ENCODE measurements around the gene FNDC3B.

The FNDC3B gene

GRCh38 chr3:172286548-172287148, 247.3 kb downstream of the FNDC3B start:
- DNase-seq (ENCODE audit: low spot score): no peak

GRCh38 chr3:172287937-172288477, 248.6 kb downstream of the FNDC3B start:
- DNase-seq (ENCODE audit: low spot score): no peak

GRCh38 chr3:172288651-172289050, 249.3 kb downstream of the FNDC3B start:
- no peak for DNase-seq (ENCODE audit: low spot score)

GRCh38 chr3:172289583-172289982, 250.2 kb downstream of the FNDC3B start:
- DNase-seq (ENCODE audit: low spot score): no peak

- no peak for DNase-seq (ENCODE audit: low spot score)
Observed at GRCh38 chr3:172290457-172290856, 251.1 kb downstream of the FNDC3B start.

GRCh38 chr3:172291650-172292049, 252.3 kb downstream of the FNDC3B start:
- no peak for DNase-seq (ENCODE audit: low spot score)

- no peak for DNase-seq (ENCODE audit: low spot score)
Observed at GRCh38 chr3:172292422-172292821, 253.0 kb downstream of the FNDC3B start.

- DNase-seq (ENCODE audit: low spot score): no peak
Observed at GRCh38 chr3:172293093-172293492, 253.7 kb downstream of the FNDC3B start.

GRCh38 chr3:172294223-172294806, 254.9 kb downstream of the FNDC3B start:
- no peak for DNase-seq (ENCODE audit: low spot score)

GRCh38 chr3:172296248-172296974, 257.0 kb downstream of the FNDC3B start:
- no peak for DNase-seq (ENCODE audit: low spot score)

- no peak for DNase-seq (ENCODE audit: low spot score)
Observed at GRCh38 chr3:172296975-172297332, 257.6 kb downstream of the FNDC3B start.

GRCh38 chr3:172298247-172298646, 258.9 kb downstream of the FNDC3B start:
- DNase-seq (ENCODE audit: low spot score): no peak

GRCh38 chr3:172300187-172300586, 260.8 kb downstream of the FNDC3B start:
- no peak for DNase-seq (ENCODE audit: low spot score)

GRCh38 chr3:172300862-172301261, 261.5 kb downstream of the FNDC3B start:
- no peak for DNase-seq (ENCODE audit: low spot score)

GRCh38 chr3:172302203-172302602, 262.8 kb downstream of the FNDC3B start:
- DNase-seq (ENCODE audit: low spot score): no peak

GRCh38 chr3:172303181-172303580, 263.8 kb downstream of the FNDC3B start:
- no peak for DNase-seq (ENCODE audit: low spot score)

GRCh38 chr3:172303941-172304558, 264.7 kb downstream of the FNDC3B start:
- DNase-seq (ENCODE audit: low spot score): no peak

- DNase-seq (ENCODE audit: low spot score): no peak
Observed at GRCh38 chr3:172305552-172305951, 266.2 kb downstream of the FNDC3B start.

- no peak for DNase-seq (ENCODE audit: low spot score)
Observed at GRCh38 chr3:172305974-172306373, 266.6 kb downstream of the FNDC3B start.

- no peak for DNase-seq (ENCODE audit: low spot score)
Observed at GRCh38 chr3:172307141-172307560, 267.8 kb downstream of the FNDC3B start.

- no peak for DNase-seq (ENCODE audit: low spot score)
Observed at GRCh38 chr3:172309059-172309458, 269.7 kb downstream of the FNDC3B start.

GRCh38 chr3:172309741-172310427, 270.5 kb downstream of the FNDC3B start:
- no peak for DNase-seq (ENCODE audit: low spot score)

All from activated CD4-positive, alpha-beta T cell treated with anti-CD3 and anti-CD28 coated beads, Interleukin-2, Interleukin-4, amounts not matched to agents 100 ng/mL and 50 ng/mL, durations not matched to agents 16 hours and 8 hours (primary cell).